ENCODE measurements around the gene PGR.

DNA sequence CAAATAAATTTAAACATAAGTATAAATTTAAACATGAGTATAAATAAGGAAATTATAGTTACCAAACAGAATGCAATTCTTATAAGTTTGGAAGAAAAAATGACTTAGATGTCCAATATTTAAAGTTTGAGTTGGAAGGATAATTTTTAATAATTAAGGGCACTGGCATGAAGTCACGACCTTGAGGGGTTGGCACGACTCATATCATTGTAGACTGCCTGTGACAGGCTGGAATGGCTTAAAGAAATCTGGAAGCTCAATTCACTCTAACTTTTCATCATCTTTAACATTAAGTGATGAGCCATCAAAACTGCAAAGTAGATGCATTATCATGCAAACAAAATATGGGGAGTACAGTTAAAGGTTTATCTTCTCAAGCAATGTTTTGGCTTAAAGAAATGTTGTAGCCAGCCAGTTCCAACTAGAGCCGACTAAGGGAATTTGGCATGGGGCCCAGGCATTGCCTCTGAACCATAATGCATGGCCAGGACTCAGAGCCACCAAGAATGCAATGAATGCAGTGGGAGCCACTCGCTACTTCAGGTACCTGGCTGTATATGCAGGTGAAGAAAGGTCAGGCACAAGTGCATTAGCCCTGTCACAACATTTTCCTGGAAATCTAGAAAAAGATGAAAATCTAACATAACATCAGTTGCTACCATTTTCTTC is 33.4 kb downstream of the PGR start:
- TF ChIP-seq POLR2AphosphoS5 (IDR thresholded peaks at IDR 0.05; ENCODE audit: borderline replicate concordance, low read depth, low read length) (no peak), EZH2 (IDR thresholded peaks at IDR 0.05) (no peak)
